Activated CD4-positive, alpha-beta T cell treated with anti-CD3 and anti-CD28 coated beads for 36 hours (primary cell): ENCODE data around the gene VPS35L. TPM values are rescaled to one million over a fixed set of nuclear protein-coding genes. Genes with fewer than 3 reads are reported as not detected.

Experiments
- ATAC-seq: fragments of 200-7000 bp; cut with Tn5 transposase; one replicate; pipeline ENCODE4 v1.10.0; 2021; ENCODE audit warnings: mild to moderate bottlenecking, moderate library complexity
- CTCF ChIA-PET: fragments of 350-600 bp; sonication (Branson Sonifier 250); formaldehyde crosslinking; loops from one replicate; lab custom pipeline; 2021; ENCODE audit warnings: antibody characterized with exemption; lab: Charles Lee
- POLR2A ChIA-PET: fragments of 350-600 bp; sonication (Branson Sonifier 250); formaldehyde crosslinking; loops from one replicate; lab custom pipeline; 2021; ENCODE audit warnings: antibody characterized with exemption, inconsistent platforms; lab: Charles Lee
- DNase-seq: peaks from one replicate; pipeline ENCODE4 v3.0.0-alpha.2; 2020
- H3K27ac Mint-ChIP-seq: one replicate; pipeline ENCODE4 v1.8.0; 2021; ENCODE audit warnings: mixed read lengths
- H3K27me3 Mint-ChIP-seq: one replicate; pipeline ENCODE4 v1.8.0; 2021; ENCODE audit warnings: mixed read lengths
- H3K36me3 Mint-ChIP-seq: one replicate; pipeline ENCODE4 v1.8.0; 2021; ENCODE audit warnings: low read depth, mixed read lengths
- H3K4me1 Mint-ChIP-seq: one replicate; pipeline ENCODE4 v1.8.0; 2021; ENCODE audit warnings: mixed read lengths
- H3K4me3 Mint-ChIP-seq: one replicate; pipeline ENCODE4 v1.8.0; 2021; ENCODE audit warnings: mild to moderate bottlenecking, moderate library complexity, mixed read lengths
- H3K9me3 Mint-ChIP-seq: one replicate; pipeline ENCODE4 v1.8.0; 2021; ENCODE audit warnings: low read depth, mixed read lengths
- intact Hi-C, 2 experiments: fragments of 100-400 bp; cut with DNase I in 1 of 2; cut with micrococcal nuclease in 1 of 2; formaldehyde crosslinking; loops; one replicate each; pipeline versions ENCODE4 v1.14.2 to v1.15.1; 2022 to 2024; cut with DNase I, micrococcal nuclease
- total RNA-seq, 2 experiments: library from RNA; stranded (reverse); gene quantifications; one replicate each; pipeline ENCODE4 v1.2.3, GENCODE V29; 2021

VPS35L gene
- total RNA-seq, 2 experiments from 2014 or later = 30.7 to 31.6 TPM

- peaks cover 15% of the 10 kb centered on the region for H3K4me1 Mint-ChIP-seq
- no peak overlapping the region for H3K27ac Mint-ChIP-seq
- POLR2A ChIA-PET = no interaction called here
- no peak overlapping the region for H3K4me3 Mint-ChIP-seq
- CTCF ChIA-PET = interaction anchor here (0.7 to 1.0 kb wide), 2 partner anchors 10 to 22 kb away, joined by 3 read pairs; no protein-coding TSS in a partner anchor
- intact Hi-C loops = loop anchor here in 1 of 2 experiments (5.0 kb wide), 1 partner anchor 127 kb away; the partner anchor contains the start of genes IQCK and KNOP1
- DNase-seq (no peak), ATAC-seq (no peak)
- peaks cover 34% of the 10 kb centered on the region for H3K36me3 Mint-ChIP-seq
- no peaks in the 10 kb centered on the region for H3K9me3 Mint-ChIP-seq
- no peaks in the 10 kb centered on the region for H3K27me3 Mint-ChIP-seq
These were observed 34.3 kb downstream of the VPS35L start for GRCh38 chr16:19589771-19590302.

GRCh38 chr16:19595043-19595767, 39.7 kb downstream of the VPS35L start:
- POLR2A ChIA-PET = no interaction called here
- Mint-ChIP-seq H3K9me3 (no peaks in the 10 kb centered on the region), H3K27ac (no peak overlapping the region), H3K4me1 (no peaks in the 10 kb centered on the region), H3K4me3 (no peak overlapping the region), H3K27me3 (no peaks in the 10 kb centered on the region), H3K36me3 (peaks cover 9% of the 10 kb centered on the region)
- intact Hi-C loops = no loop called here
- CTCF ChIA-PET = interaction anchor here (0.7 to 1.2 kb wide), 4 partner anchors 11 to 291 kb away, joined by 3 to 4 read pairs (median 4); no protein-coding TSS in a partner anchor
- ATAC-seq (no peak), DNase-seq (no peak)

GRCh38 chr16:19598805-19599510, 43.5 kb downstream of the VPS35L start:
- intact Hi-C loops = no loop called here
- H3K4me3 Mint-ChIP-seq = no peak overlapping the region
- H3K4me1 Mint-ChIP-seq = no peaks in the 10 kb centered on the region
- H3K9me3 Mint-ChIP-seq = no peaks in the 10 kb centered on the region
- no peak overlapping the region for H3K27ac Mint-ChIP-seq
- DNase-seq (no peak), ATAC-seq (no peak)
- CTCF ChIA-PET = interaction anchor here (0.6 to 2.5 kb wide), 10 partner anchors 8 to 308 kb away, joined by 3 to 15 read pairs (median 3); no protein-coding TSS in a partner anchor
- POLR2A ChIA-PET = no interaction called here
- peaks cover 13% of the 10 kb centered on the region for H3K36me3 Mint-ChIP-seq
- no peaks in the 10 kb centered on the region for H3K27me3 Mint-ChIP-seq

- ChIA-PET CTCF (interaction anchor here (0.6 to 2.5 kb wide), 14 partner anchors 9 to 725 kb away, joined by 3 to 15 read pairs (median 3); no protein-coding TSS in a partner anchor), POLR2A (no interaction called here)
- no peaks in the 10 kb centered on the region for H3K9me3 Mint-ChIP-seq
- ATAC-seq (no peak), DNase-seq (no peak)
- no peaks in the 10 kb centered on the region for H3K4me1 Mint-ChIP-seq
- intact Hi-C loops = loop anchor here in 1 of 2 experiments (10.0 kb wide), 1 partner anchor 785 kb away; no protein-coding TSS in a partner anchor
- no peak overlapping the region for H3K27ac Mint-ChIP-seq
- peaks cover 22% of the 10 kb centered on the region for H3K36me3 Mint-ChIP-seq
- no peaks in the 10 kb centered on the region for H3K27me3 Mint-ChIP-seq
- no peak overlapping the region for H3K4me3 Mint-ChIP-seq
These were observed 44.6 kb downstream of the VPS35L start for GRCh38 chr16:19599968-19600716.

GRCh38 chr16:19601083-19601976, 45.8 kb downstream of the VPS35L start:
- Mint-ChIP-seq H3K4me3 (no peak overlapping the region), H3K27ac (no peak overlapping the region), H3K9me3 (peaks cover 7% of the 10 kb centered on the region), H3K27me3 (no peaks in the 10 kb centered on the region), H3K4me1 (no peaks in the 10 kb centered on the region), H3K36me3 (peaks cover 34% of the 10 kb centered on the region)
- intact Hi-C loops = loop anchor here (1.0 to 10.0 kb wide), 2 partner anchors 285 to 783 kb away; no protein-coding TSS in a partner anchor
- ATAC-seq (no peak), DNase-seq (peak; percentile 51)
- POLR2A ChIA-PET = no interaction called here
- CTCF ChIA-PET = interaction anchor here (0.6 to 2.4 kb wide), 13 partner anchors 10 to 784 kb away, joined by 3 to 15 read pairs (median 5); no protein-coding TSS in a partner anchor

GRCh38 chr16:19604911-19605310, 49.4 kb downstream of the VPS35L start:
- CTCF ChIA-PET = interaction anchor here (0.7 to 1.8 kb wide), 2 partner anchors 11 to 282 kb away, joined by 3 to 7 read pairs; no protein-coding TSS in a partner anchor
- intact Hi-C loops = loop anchor here in 1 of 2 experiments (10.0 kb wide), 1 partner anchor 780 kb away; no protein-coding TSS in a partner anchor

GRCh38 chr16:19605701-19606100, 50.2 kb downstream of the VPS35L start:
- no peak overlapping the region for H3K4me3 Mint-ChIP-seq
- DNase-seq (no peak), ATAC-seq (no peak)
- CTCF ChIA-PET = interaction anchor here (1.8 to 2.2 kb wide), 2 partner anchors 22 to 281 kb away, joined by 6 to 7 read pairs; no protein-coding TSS in a partner anchor
- no peaks in the 10 kb centered on the region for H3K4me1 Mint-ChIP-seq
- peaks cover 7% of the 10 kb centered on the region for H3K9me3 Mint-ChIP-seq
- no peaks in the 10 kb centered on the region for H3K27me3 Mint-ChIP-seq
- POLR2A ChIA-PET = no interaction called here
- peaks cover 47% of the 10 kb centered on the region for H3K36me3 Mint-ChIP-seq
- no peak overlapping the region for H3K27ac Mint-ChIP-seq
- intact Hi-C loops = loop anchor here in 1 of 2 experiments (10.0 kb wide), 1 partner anchor 779 kb away; no protein-coding TSS in a partner anchor

More at GRCh38 chr16:19604911-19605310, 49.4 kb downstream of the VPS35L start:
- Mint-ChIP-seq H3K27me3 (no peaks in the 10 kb centered on the region), H3K4me1 (no peaks in the 10 kb centered on the region), H3K36me3 (peaks cover 47% of the 10 kb centered on the region), H3K4me3 (no peak overlapping the region), H3K27ac (no peak overlapping the region), H3K9me3 (peaks cover 7% of the 10 kb centered on the region)
- ATAC-seq (no peak), DNase-seq (no peak)
- POLR2A ChIA-PET = no interaction called here

- intact Hi-C loops = loop anchor here in 1 of 2 experiments (10.0 kb wide), 1 partner anchor 777 kb away; no protein-coding TSS in a partner anchor
- ChIA-PET POLR2A (no interaction called here), CTCF (interaction anchor here (1.2 to 2.2 kb wide), 3 partner anchors 12 to 83 kb away, joined by 3 to 6 read pairs (median 4); no protein-coding TSS in a partner anchor)
- no peaks in the 10 kb centered on the region for H3K4me1 Mint-ChIP-seq
- peaks cover 51% of the 10 kb centered on the region for H3K36me3 Mint-ChIP-seq
- H3K4me3 Mint-ChIP-seq = no peak overlapping the region
- DNase-seq (no peak), ATAC-seq (no peak)
- no peaks in the 10 kb centered on the region for H3K27me3 Mint-ChIP-seq
- no peak overlapping the region for H3K27ac Mint-ChIP-seq
- H3K9me3 Mint-ChIP-seq = peaks cover 7% of the 10 kb centered on the region
These were observed 52.2 kb downstream of the VPS35L start for GRCh38 chr16:19607616-19608280.

- CTCF ChIA-PET = interaction anchor here (1.3 kb wide), 1 partner anchor 26 kb away, joined by 4 read pairs; no protein-coding TSS in a partner anchor
- H3K27me3 Mint-ChIP-seq = no peaks in the 10 kb centered on the region
- intact Hi-C loops = loop anchor here in 1 of 2 experiments (10.0 kb wide), 1 partner anchor 775 kb away; no protein-coding TSS in a partner anchor
- H3K27ac Mint-ChIP-seq = no peak overlapping the region
- POLR2A ChIA-PET = no interaction called here
- peaks cover 41% of the 10 kb centered on the region for H3K36me3 Mint-ChIP-seq
- ATAC-seq = no peak
- peaks cover 7% of the 10 kb centered on the region for H3K9me3 Mint-ChIP-seq
- DNase-seq = no peak
- no peaks in the 10 kb centered on the region for H3K4me1 Mint-ChIP-seq
- H3K4me3 Mint-ChIP-seq = no peak overlapping the region
These were observed 53.9 kb downstream of the VPS35L start for GRCh38 chr16:19609359-19609758.
